Neural cell (in vitro differentiated cells): ENCODE results near the gene ISOC2. TPM values are rescaled to one million over a fixed set of nuclear protein-coding genes. Genes with fewer than 3 reads are reported as not detected.

Experiments used
- H2AFZ ChIP-seq: fragments of 200-600, 300-800 bp; sonication (generic), shearing (Covaris generic); 2 replicates; pipeline ENCODE4 v1.6.0; 2014; ENCODE audit warnings: low read depth, mild to moderate bottlenecking, antibody characterized with exemption, low read length, moderate library complexity
- H3F3A ChIP-seq: fragments of 200-600 bp; shearing (Covaris generic); 2 replicates; pipeline ENCODE4 v1.6.1; 2016; ENCODE audit warnings: mild to moderate bottlenecking, moderate library complexity, mixed read lengths, antibody characterized with exemption, low read length; ENCODE audit not compliant: insufficient read depth, poor library complexity, severe bottlenecking
- H3K27ac ChIP-seq: fragments of 200-600, 300-800 bp; sonication (generic), shearing (Covaris generic); 2 replicates; pipeline ENCODE4 v1.5.1; 2014; ENCODE audit warnings: mild to moderate bottlenecking, low read length, moderate library complexity
- H3K27me3 ChIP-seq: fragments of 300-800, 200-600 bp; sonication (generic), shearing (Covaris generic); 2 replicates; pipeline ENCODE4 v1.6.0; 2014; ENCODE audit warnings: mild to moderate bottlenecking, low read depth, low read length, moderate library complexity; ENCODE audit not compliant: insufficient read depth
- H3K36me3 ChIP-seq: fragments of 300-800, 200-600 bp; sonication (generic), shearing (Covaris generic); 2 replicates; pipeline ENCODE4 v1.5.1; 2014; ENCODE audit warnings: mild to moderate bottlenecking, antibody characterized with exemption, low read length, moderate library complexity; ENCODE audit not compliant: insufficient read depth
- H3K4me2 ChIP-seq: fragments of 300-800, 200-600 bp; sonication (generic), shearing (Covaris generic); 2 replicates; pipeline ENCODE4 v1.6.0; 2014; ENCODE audit warnings: mild to moderate bottlenecking, low read length
- H3K4me3 ChIP-seq: fragments of 300-800, 200-600 bp; sonication (generic), shearing (Covaris generic); 2 replicates; pipeline ENCODE4 v1.5.1; 2014; ENCODE audit warnings: mild to moderate bottlenecking, low read length, moderate library complexity
- H3K79me2 ChIP-seq: fragments of 200-600 bp; shearing (Covaris generic); replicated peaks from 2 replicates; pipeline ENCODE4 v1.6.0; 2014; ENCODE audit warnings: mild to moderate bottlenecking, low read length, moderate library complexity; ENCODE audit not compliant: insufficient read depth
- H3K9ac ChIP-seq: fragments of 300-800, 200-600 bp; sonication (generic), shearing (Covaris generic); 2 replicates; pipeline ENCODE4 v1.6.1; 2016; ENCODE audit warnings: mild to moderate bottlenecking, low read length, mixed read lengths
- H3K9me2 ChIP-seq: fragments of 200-600 bp; shearing (Covaris generic); 2 replicates; pipeline ENCODE4 v1.6.1; 2016; ENCODE audit warnings: mild to moderate bottlenecking, low read length, mixed read lengths; ENCODE audit not compliant: insufficient read depth
- H3K9me3 ChIP-seq: fragments of 200-600, 300-800 bp; sonication (generic), shearing (Covaris generic); 2 replicates; pipeline ENCODE4 v1.6.1; 2016; ENCODE audit warnings: mild to moderate bottlenecking, mixed run types, low read length, moderate library complexity, mixed read lengths
- H4K20me1 ChIP-seq: fragments of 200-600 bp; shearing (Covaris generic); 2 replicates; pipeline ENCODE4 v1.6.1; 2016; ENCODE audit warnings: mild to moderate bottlenecking, mixed run types; ENCODE audit not compliant: insufficient read depth
- EP300 ChIP-seq: fragments of 450-650 bp; conservative IDR thresholded peaks from 2 replicates; pipeline ENCODE4 v1.6.1; 2014; ENCODE audit warnings: antibody characterized with exemption, mild to moderate bottlenecking, moderate library complexity; ENCODE audit not compliant: poor library complexity, severe bottlenecking
- MXI1 ChIP-seq: fragments of 450-650 bp; conservative IDR thresholded peaks from 2 replicates; pipeline ENCODE4 v1.6.1; 2014; ENCODE audit warnings: antibody characterized with exemption, mild to moderate bottlenecking; ENCODE audit not compliant: poor library complexity, severe bottlenecking
- RAD21 ChIP-seq: fragments of 450-650 bp; conservative IDR thresholded peaks from 2 replicates; pipeline ENCODE4 v1.6.1; 2014; ENCODE audit warnings: antibody characterized with exemption, mild to moderate bottlenecking, moderate library complexity
- SMC3 ChIP-seq: fragments of 450-650 bp; conservative IDR thresholded peaks from 2 replicates; pipeline ENCODE4 v1.6.1; 2014; ENCODE audit warnings: antibody characterized with exemption, mild to moderate bottlenecking, moderate library complexity; ENCODE audit not compliant: poor library complexity
- TAF1 ChIP-seq: IDR thresholded peaks from 2 replicates; pipeline ENCODE4 v1.6.1; 2012; ENCODE audit warnings: low read depth
- polyA plus RNA-seq: library from polyadenylated mRNA; depleted of rRNA; stranded (reverse); fragments of >200 nt; gene quantifications from 2 replicates; pipeline ENCODE4 v1.2.3, GENCODE V29; 2014
- TF ChIP-seq, protein P1 (sequence below): fragments of 450-650 bp; IDR thresholded peaks from 2 replicates; pipeline ENCODE4 v1.5.1; 2014; ENCODE audit warnings: antibody characterized with exemption, mild to moderate bottlenecking, moderate library complexity; ENCODE audit not compliant: poor library complexity, severe bottlenecking
- TF ChIP-seq, protein P2 (sequence below): IDR thresholded peaks from 2 replicates; pipeline ENCODE4 v1.6.1; 2012; ENCODE audit warnings: borderline replicate concordance

Gene ISOC2
- polyA plus RNA-seq, 1 donor from 2014 or later = 48.1 TPM

DNA sequence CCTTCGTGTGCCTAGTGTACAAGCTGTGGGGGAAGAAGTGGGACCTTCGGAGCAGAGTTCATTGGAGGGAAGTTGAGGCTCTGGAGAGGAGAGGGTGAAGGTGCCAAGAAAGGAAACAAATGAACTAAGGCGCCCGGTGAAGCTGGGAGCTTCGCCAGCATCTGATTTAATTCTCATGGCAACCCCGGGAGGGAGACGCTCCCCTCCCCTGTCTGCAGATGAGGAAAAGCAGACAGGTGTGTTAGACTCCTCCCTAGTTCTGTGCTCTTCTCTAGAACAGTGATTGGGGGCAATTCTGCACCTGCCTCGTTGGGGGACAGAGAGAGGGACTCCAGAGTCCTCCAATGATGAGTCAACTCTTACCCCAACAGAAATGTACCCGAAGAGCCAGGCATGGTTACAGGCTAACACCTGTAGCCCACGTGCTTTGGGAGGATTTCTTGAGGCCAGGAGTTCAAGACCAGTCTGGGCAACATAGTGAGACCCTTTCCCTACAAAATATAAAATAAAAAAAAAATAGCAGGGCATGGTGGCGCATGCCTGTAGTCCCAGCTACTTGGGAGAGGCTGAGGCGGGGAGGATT lies 31.0 kb upstream of the ISOC2 start:
- Histone ChIP-seq H3K36me3 (no peaks in the 10 kb centered on the region), H3K79me2 (no peaks in the 10 kb centered on the region), H3F3A (no peaks in the 10 kb centered on the region), H2AFZ (no peak overlapping the region), H3K27ac (no peak overlapping the region), H3K9me3 (no peaks in the 10 kb centered on the region), H3K4me3 (no peak overlapping the region), H4K20me1 (no peaks in the 10 kb centered on the region), H3K27me3 (no peaks in the 10 kb centered on the region), H3K9me2 (no peaks in the 10 kb centered on the region), H3K9ac (no peak overlapping the region), H3K4me2 (no peak overlapping the region)
- TF ChIP-seq EP300 = no peak

DNA sequence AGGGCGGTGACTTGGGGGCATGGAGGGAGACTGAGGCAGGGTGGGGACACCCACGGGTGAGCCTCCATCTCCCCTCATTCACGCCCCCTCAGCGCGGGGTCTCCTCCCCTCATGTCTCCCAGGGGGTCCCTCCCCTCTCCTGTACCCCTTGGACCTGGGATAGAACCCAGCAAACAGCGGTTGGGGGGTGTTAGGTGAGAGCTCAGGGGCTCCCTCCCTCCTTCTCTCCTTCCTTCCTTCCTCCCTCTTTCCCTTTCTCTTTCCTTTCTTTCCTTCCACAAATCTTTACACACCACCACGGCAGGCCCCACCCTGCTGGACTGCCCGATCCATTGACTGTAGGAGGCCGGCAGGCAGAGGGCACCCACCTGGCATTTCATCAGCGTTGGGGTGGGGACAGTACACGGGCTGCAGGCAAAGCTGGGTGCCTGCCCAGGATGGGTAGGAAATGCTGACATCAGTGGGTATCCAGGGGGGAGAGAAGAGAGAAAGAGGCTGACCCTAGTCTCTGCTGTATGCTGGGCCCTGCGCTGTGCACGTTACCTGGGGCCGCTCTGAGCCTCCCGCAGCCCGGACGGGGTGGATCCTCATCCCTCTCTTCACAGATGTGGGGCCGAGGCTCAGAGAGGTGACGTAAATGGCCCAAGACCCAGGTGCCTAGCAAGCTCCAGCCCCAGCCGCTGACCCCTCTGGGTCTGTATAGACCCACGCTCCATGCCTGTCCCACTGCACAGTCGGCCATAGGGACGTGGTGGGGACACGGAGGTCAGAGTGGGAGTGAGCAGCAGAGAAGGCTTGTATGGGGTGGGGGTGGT lies 30.3 kb upstream of the ISOC2 start:
- TF ChIP-seq, protein P1, sequence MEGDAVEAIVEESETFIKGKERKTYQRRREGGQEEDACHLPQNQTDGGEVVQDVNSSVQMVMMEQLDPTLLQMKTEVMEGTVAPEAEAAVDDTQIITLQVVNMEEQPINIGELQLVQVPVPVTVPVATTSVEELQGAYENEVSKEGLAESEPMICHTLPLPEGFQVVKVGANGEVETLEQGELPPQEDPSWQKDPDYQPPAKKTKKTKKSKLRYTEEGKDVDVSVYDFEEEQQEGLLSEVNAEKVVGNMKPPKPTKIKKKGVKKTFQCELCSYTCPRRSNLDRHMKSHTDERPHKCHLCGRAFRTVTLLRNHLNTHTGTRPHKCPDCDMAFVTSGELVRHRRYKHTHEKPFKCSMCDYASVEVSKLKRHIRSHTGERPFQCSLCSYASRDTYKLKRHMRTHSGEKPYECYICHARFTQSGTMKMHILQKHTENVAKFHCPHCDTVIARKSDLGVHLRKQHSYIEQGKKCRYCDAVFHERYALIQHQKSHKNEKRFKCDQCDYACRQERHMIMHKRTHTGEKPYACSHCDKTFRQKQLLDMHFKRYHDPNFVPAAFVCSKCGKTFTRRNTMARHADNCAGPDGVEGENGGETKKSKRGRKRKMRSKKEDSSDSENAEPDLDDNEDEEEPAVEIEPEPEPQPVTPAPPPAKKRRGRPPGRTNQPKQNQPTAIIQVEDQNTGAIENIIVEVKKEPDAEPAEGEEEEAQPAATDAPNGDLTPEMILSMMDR = no peak
- no peak for TF ChIP-seq RAD21
- TF ChIP-seq EP300 = no peak
- no peak for TF ChIP-seq TAF1
- no peak for TF ChIP-seq MXI1
- TF ChIP-seq SMC3 = no peak
- TF ChIP-seq, protein P2, sequence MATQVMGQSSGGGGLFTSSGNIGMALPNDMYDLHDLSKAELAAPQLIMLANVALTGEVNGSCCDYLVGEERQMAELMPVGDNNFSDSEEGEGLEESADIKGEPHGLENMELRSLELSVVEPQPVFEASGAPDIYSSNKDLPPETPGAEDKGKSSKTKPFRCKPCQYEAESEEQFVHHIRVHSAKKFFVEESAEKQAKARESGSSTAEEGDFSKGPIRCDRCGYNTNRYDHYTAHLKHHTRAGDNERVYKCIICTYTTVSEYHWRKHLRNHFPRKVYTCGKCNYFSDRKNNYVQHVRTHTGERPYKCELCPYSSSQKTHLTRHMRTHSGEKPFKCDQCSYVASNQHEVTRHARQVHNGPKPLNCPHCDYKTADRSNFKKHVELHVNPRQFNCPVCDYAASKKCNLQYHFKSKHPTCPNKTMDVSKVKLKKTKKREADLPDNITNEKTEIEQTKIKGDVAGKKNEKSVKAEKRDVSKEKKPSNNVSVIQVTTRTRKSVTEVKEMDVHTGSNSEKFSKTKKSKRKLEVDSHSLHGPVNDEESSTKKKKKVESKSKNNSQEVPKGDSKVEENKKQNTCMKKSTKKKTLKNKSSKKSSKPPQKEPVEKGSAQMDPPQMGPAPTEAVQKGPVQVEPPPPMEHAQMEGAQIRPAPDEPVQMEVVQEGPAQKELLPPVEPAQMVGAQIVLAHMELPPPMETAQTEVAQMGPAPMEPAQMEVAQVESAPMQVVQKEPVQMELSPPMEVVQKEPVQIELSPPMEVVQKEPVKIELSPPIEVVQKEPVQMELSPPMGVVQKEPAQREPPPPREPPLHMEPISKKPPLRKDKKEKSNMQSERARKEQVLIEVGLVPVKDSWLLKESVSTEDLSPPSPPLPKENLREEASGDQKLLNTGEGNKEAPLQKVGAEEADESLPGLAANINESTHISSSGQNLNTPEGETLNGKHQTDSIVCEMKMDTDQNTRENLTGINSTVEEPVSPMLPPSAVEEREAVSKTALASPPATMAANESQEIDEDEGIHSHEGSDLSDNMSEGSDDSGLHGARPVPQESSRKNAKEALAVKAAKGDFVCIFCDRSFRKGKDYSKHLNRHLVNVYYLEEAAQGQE = no peak
- Histone ChIP-seq H3K79me2 (no peaks in the 10 kb centered on the region), H3K4me3 (no peak overlapping the region), H2AFZ (no peak overlapping the region), H3K9me2 (no peaks in the 10 kb centered on the region), H3K4me2 (no peak overlapping the region), H3F3A (no peaks in the 10 kb centered on the region), H4K20me1 (no peaks in the 10 kb centered on the region), H3K36me3 (no peaks in the 10 kb centered on the region), H3K27ac (no peak overlapping the region), H3K9me3 (no peaks in the 10 kb centered on the region), H3K27me3 (no peaks in the 10 kb centered on the region), H3K9ac (no peak overlapping the region)
